HepG2 (cell line): ENCODE data around the gene CACNA1C. TPM values are rescaled to one million over a fixed set of nuclear protein-coding genes. Genes with fewer than 3 reads are reported as not detected.

Source experiments
- ATAC-seq: fragments of 200-7000 bp; cut with Tn5 transposase; 3 replicates; pipeline ENCODE4 v1.9.1; 2020; ENCODE audit warnings: mild to moderate bottlenecking, moderate library complexity
- BruUV-seq: library from RNA; stranded (reverse); fragments of 400-500 nt; replicated peaks from 2 replicates; lab custom pipeline; 2021; lab: Mats Ljungman, UMichigan
- CTCF ChIA-PET: fragments of 300-600 bp; formaldehyde crosslinking; extraction: SDS; loops from one replicate; lab custom pipeline; 2021; ENCODE audit warnings: low total read pairs, inconsistent platforms, low intra/inter-chr PET ratio; lab: Yijun Ruan, JAX
- POLR2A ChIA-PET: fragments of 350-600 bp; sonication (Branson Sonifier 250); formaldehyde crosslinking; loops from one replicate; lab custom pipeline; 2020; ENCODE audit warnings: antibody characterized with exemption, inconsistent platforms; lab: Yijun Ruan, JAX
- DNase-seq: peaks from one replicate; pipeline ENCODE4 v3.0.0-alpha.2; 2015; ENCODE audit warnings: low spot score
- FAIRE-seq: peaks from 3 replicates; lab custom pipeline; 2011; peaks lifted over from hg19 to GRCh38; lab: Jason Lieb, UNC
- H2AFZ ChIP-seq: one replicate; pipeline ENCODE4 v1.6.1; 2011; ENCODE audit warnings: low read length, inconsistent platforms
- H3K27ac ChIP-seq: fragments of 300-600 bp; 3 replicates; pipeline ENCODE4 v1.8.0; 2011; ENCODE audit warnings: mixed run types, mild to moderate bottlenecking, mixed read lengths, low read length, inconsistent platforms; ENCODE audit not compliant: insufficient read depth; ENCODE audit errors: extremely low read length
- H3K27me3 ChIP-seq, 2 experiments: fragments of 200-600 bp in 1 of 2; 2 replicates in 1 of 2; 3 replicates in 1 of 2; pipeline versions ENCODE4 v1.6.0 to v1.8.0; 2011; ENCODE audit warnings: low read length in 2 of 2, mild to moderate bottlenecking in 2 of 2, moderate library complexity in 2 of 2, inconsistent platforms in 1 of 2; ENCODE audit not compliant: insufficient read depth in 2 of 2, control insufficient read depth in 1 of 2
- H3K36me3 ChIP-seq, 2 experiments: fragments of 200-600 bp in 1 of 2; replicated peaks in 1 of 2; 2 replicates in 1 of 2; 3 replicates in 1 of 2; pipeline versions ENCODE4 v1.5.1 to v1.8.0; 2011; ENCODE audit warnings: low read length in 2 of 2, inconsistent platforms in 1 of 2; ENCODE audit not compliant: insufficient read depth in 2 of 2, control insufficient read depth in 1 of 2
- H3K4me1 ChIP-seq: 2 replicates; pipeline ENCODE4 v1.5.1; 2012; ENCODE audit warnings: low read length, inconsistent platforms; ENCODE audit not compliant: insufficient read depth
- H3K4me2 ChIP-seq: 2 replicates; pipeline ENCODE4 v1.6.0; 2011; ENCODE audit warnings: low read depth, low read length, inconsistent platforms
- H3K4me3 ChIP-seq, 3 experiments: fragments of 200-600 bp in 1 of 3; sonication (generic), shearing (Covaris generic) in 1 of 3; replicated peaks in 1 of 3; 2 replicates each; pipeline ENCODE4 v1.5.1; 2011 to 2016; ENCODE audit warnings: low read length in 3 of 3, inconsistent platforms in 2 of 3, low read depth in 2 of 3, mild to moderate bottlenecking in 2 of 3, control low read depth in 1 of 3, mixed read lengths in 1 of 3; ENCODE audit not compliant: insufficient read depth in 1 of 3
- H3K79me2 ChIP-seq: one replicate; pipeline ENCODE4 v1.6.1; 2011; ENCODE audit warnings: low read length, inconsistent platforms; ENCODE audit not compliant: insufficient read depth
- H3K9ac ChIP-seq: 2 replicates; pipeline ENCODE4 v1.6.0; 2011; ENCODE audit warnings: mild to moderate bottlenecking, low read depth, low read length, inconsistent platforms; ENCODE audit not compliant: insufficient read depth
- H3K9me3 ChIP-seq: 2 replicates; pipeline ENCODE4 v1.5.1; 2012; ENCODE audit warnings: mild to moderate bottlenecking, low read length
- H4K20me1 ChIP-seq: 2 replicates; pipeline ENCODE4 v1.6.0; 2011; ENCODE audit warnings: inconsistent platforms, mild to moderate bottlenecking, low read length, moderate library complexity; ENCODE audit not compliant: insufficient read depth
- CEBPB ChIP-seq: IDR thresholded peaks from 2 replicates; pipeline ENCODE4 v1.6.1; 2011; ENCODE audit warnings: low read depth, low read length, improper control_type of control experiment, borderline replicate concordance
- CSRNP2 ChIP-seq: sonication (generic); formaldehyde crosslinking; conservative IDR thresholded peaks from 2 replicates; pipeline ENCODE4 v1.8.0; 2022; ENCODE audit warnings: low read depth, missing genetic modification reagents
- HMG20A ChIP-seq: IDR thresholded peaks from 2 replicates; pipeline ENCODE4 v1.6.1; 2016; ENCODE audit warnings: borderline replicate concordance
- SIN3B ChIP-seq: fragments of 150-350 bp; IDR thresholded peaks from 2 replicates; pipeline ENCODE4 v1.6.1; 2014; ENCODE audit warnings: low read length
- SP140L ChIP-seq: sonication (generic); formaldehyde crosslinking; IDR thresholded peaks from 2 replicates; pipeline ENCODE4 v1.4.0; 2020; ENCODE audit warnings: missing genetic modification reagents, borderline replicate concordance
- TOPORS ChIP-seq: sonication (generic); formaldehyde crosslinking; IDR thresholded peaks from 2 replicates; pipeline ENCODE4 v1.8.0; 2023; ENCODE audit warnings: mild to moderate bottlenecking, missing genetic modification reagents
- ZFP37 ChIP-seq: sonication (generic); formaldehyde crosslinking; IDR thresholded peaks from 2 replicates; pipeline ENCODE4 v1.4.0; 2020; ENCODE audit warnings: missing genetic modification reagents, borderline replicate concordance
- ZFP82 ChIP-seq: sonication (generic); formaldehyde crosslinking; IDR thresholded peaks from 2 replicates; pipeline ENCODE4 v1.5.1; 2020; ENCODE audit warnings: mild to moderate bottlenecking, missing genetic modification reagents, borderline replicate concordance
- ZNF816 ChIP-seq: sonication (generic); formaldehyde crosslinking; IDR thresholded peaks from 2 replicates; pipeline ENCODE4 v1.8.0; 2022; ENCODE audit warnings: missing genetic modification reagents, mild to moderate bottlenecking, borderline replicate concordance
- WGBS: methylation state at CpG from one replicate; pipeline ENCODE4 v1.1.6; 2017; ENCODE audit warnings: low lambda C conversion rate; 5-methylcytosine and 5-hydroxymethylcytosine counted together
- in situ Hi-C: cut with HindIII; loops from 2 replicates; pipeline ENCODE4 v1.10.0; 2017; ENCODE audit warnings: low pct_unique_long_range_greater_than_20kb; ENCODE audit not compliant: extremely low pct_ligation_motif_present
- intact Hi-C: fragments of 100-400 bp; cut with micrococcal nuclease; formaldehyde crosslinking; loops from one replicate; pipeline ENCODE4 v1.10.0; 2022; ENCODE audit not compliant: unreplicated experiment
- polyA plus RNA-seq, 8 experiments: library from polyadenylated mRNA; depleted of rRNA in 3 of 8; stranded (reverse) in 7 of 8; unstranded in 1 of 8; fragments of >200 nt; fragmentation: Illumina TruSeq in 4 of 8; extraction: Trizol in 4 of 8; gene quantifications; 2 replicates each; pipeline versions ENCODE4 v1.2.1 to v1.2.3, GENCODE V29; 2011 to 2016; ENCODE audit warnings: low read depth in 4 of 8, missing spikeins in 1 of 8, mixed read lengths in 1 of 8; ENCODE audit not compliant: insufficient read depth in 1 of 8
- total RNA-seq, 5 experiments: library from RNA; depleted of rRNA; stranded (reverse); fragments of >200 nt; fragmentation: Illumina TruSeq; extraction: Trizol; gene quantifications; 2 replicates each; pipeline ENCODE4 v1.2.3, GENCODE V29; 2016; ENCODE audit warnings: low read depth in 1 of 5
- TF ChIP-seq, protein P1 (sequence below): sonication (generic); formaldehyde crosslinking; IDR thresholded peaks from 2 replicates; pipeline ENCODE4 v1.5.0; 2020; ENCODE audit warnings: missing genetic modification reagents, mild to moderate bottlenecking, borderline replicate concordance

CACNA1C gene
- total and polyA plus RNA-seq, 2 of the 13 experiments (the other 11 are each of a cell fraction or from before 2014, with no cell fraction given), result not detected

DNA sequence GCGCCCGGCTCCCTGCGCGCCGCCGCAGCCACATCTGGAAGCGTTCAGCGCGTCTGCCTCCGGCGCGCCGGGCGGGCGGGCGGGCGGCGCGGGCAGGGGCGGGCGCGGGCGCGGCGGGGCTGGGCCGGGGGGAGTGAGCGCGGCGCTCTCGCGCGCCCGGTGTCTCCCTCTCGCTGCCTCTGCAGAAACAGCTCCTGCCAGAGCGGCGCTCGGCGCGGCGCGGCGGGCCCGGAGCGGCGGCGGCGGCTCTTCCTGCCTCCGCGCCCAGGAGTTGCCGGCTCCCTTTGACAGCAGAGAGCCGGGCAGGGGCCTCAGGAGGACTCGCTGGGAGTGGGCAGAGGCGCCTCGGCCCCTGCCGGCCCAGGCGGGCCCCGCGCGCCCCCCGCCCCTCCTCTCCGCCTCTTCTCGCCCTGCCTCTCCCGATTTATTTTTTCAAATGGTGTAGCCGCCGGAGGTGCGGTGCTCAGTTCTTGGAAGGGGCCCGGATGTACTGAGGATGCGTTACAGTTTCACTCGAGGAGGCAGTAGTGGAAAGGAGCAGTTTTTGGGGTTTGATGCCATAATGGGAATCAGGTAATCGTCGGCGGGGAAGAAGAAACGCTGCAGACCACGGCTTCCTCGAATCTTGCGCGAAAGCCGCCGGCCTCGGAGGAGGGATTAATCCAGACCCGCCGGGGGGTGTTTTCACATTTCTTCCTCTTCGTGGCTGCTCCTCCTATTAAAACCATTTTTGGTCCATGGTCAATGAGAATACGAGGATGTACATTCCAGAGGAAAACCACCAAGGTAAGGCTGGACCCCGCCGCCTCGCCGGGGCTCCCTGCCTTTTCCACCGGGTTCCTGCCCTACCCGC is at the start of gene CACNA1C (continued):
- TF ChIP-seq CEBPB (no peak), SP140L (CRISPR knock-in tag) (no peak), TOPORS (no peak)

DNA sequence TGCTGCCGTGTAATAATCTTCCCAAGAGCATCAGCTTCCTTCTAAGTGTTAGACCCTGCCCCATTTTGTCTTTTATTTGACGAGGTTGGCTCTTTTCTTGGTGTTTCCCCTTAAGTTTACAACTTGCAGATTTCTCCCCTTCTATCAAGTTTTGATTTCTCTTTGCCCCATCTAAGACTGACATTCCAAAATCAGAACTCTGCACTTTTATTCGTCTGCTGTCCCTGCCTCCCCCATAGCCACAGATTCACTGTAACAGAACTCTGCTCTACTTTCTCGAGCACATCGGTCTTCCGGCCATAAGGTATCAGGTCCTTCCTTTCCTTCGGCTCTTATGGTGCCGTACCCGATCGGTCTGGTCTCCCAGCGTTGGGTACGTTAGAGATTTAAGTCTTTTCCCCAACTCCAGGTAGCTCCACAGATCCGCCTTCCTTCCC is 49.1 kb upstream of the CACNA1C start:
- Histone ChIP-seq H2AFZ (no peak overlapping the region), H3K27me3 (no peaks in the 10 kb centered on the region; a peak in 1 of 5 replicates), H3K79me2 (peaks cover 20% of the 10 kb centered on the region), H4K20me1 (no peaks in the 10 kb centered on the region), H3K4me1 (peaks cover 46% of the 10 kb centered on the region), H3K27ac (peak overlapping the region; percentile 90), H3K4me3 (peak overlapping the region; percentile 81 to 99 (median 93)), H3K9me3 (no peaks in the 10 kb centered on the region), H3K36me3 (no peaks in the 10 kb centered on the region), H3K9ac (peak overlapping the region; percentile 91), H3K4me2 (peak overlapping the region; percentile 80)
- under 1% methylated on average over 13 of the region's 13 CpGs for WGBS
- FAIRE-seq (no peak), DNase-seq (no peak), ATAC-seq (peak; percentile 65)
- intact Hi-C loops (loop anchor here (10.0 kb wide), 1 partner anchor 49 kb away; no protein-coding TSS in a partner anchor), in situ Hi-C loops (no loop called here)
- ChIA-PET CTCF (no interaction called here), POLR2A (interaction anchor here (3.6 kb wide), 1 partner anchor 9 kb away, joined by 48 read pairs; no protein-coding TSS in a partner anchor)
- TSS peak; percentile 76 for BruUV-seq
- 0 out of 2 replicates have a peak, but pooled peaks have one; percentile 32 for TF ChIP-seq ZFP82 (CRISPR knock-in tag)
- TF ChIP-seq, protein P1, sequence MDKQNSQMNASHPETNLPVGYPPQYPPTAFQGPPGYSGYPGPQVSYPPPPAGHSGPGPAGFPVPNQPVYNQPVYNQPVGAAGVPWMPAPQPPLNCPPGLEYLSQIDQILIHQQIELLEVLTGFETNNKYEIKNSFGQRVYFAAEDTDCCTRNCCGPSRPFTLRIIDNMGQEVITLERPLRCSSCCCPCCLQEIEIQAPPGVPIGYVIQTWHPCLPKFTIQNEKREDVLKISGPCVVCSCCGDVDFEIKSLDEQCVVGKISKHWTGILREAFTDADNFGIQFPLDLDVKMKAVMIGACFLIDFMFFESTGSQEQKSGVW (CRISPR knock-in tag), result 0 out of 2 replicates have a peak, but pooled peaks have one; percentile 62
- TF ChIP-seq CSRNP2 (CRISPR knock-in tag), result 0 out of 2 replicates have a peak, but pooled peaks have one; percentile 13
- TF ChIP-seq SIN3B, result no peak
- TF ChIP-seq HMG20A (CRISPR knock-in tag), result 0 out of 2 replicates have a peak, but pooled peaks have one; percentile 2
- TF ChIP-seq ZNF816 (CRISPR knock-in tag), result 0 out of 2 replicates have a peak, but pooled peaks have one; percentile 15
- no peak for TF ChIP-seq ZFP37 (CRISPR knock-in tag)
